PFSK-1 (cell line): ENCODE results near the gene RPS23.

ENCODE experiments used
- FOXP2 ChIP-seq: optimal IDR thresholded peaks from 2 replicates; pipeline ENCODE3; 2011; ENCODE audit warnings: borderline replicate concordance, control low read depth, inconsistent platforms; ENCODE audit not compliant: insufficient read depth; ENCODE audit errors: extremely low read length, extremely low read depth
- POLR2AphosphoS5 ChIP-seq: IDR thresholded peaks from 2 replicates; pipeline ENCODE4 v1.6.1; 2012; ENCODE audit warnings: low read depth, mild to moderate bottlenecking, control low read depth, low read length, moderate library complexity
- REST ChIP-seq, 2 experiments: IDR thresholded peaks; 2 replicates each; pipeline versions ENCODE4 v1.6.1 to v1.8.0; 2011 to 2012; ENCODE audit warnings: low read depth in 2 of 2, low read length in 2 of 2, control low read depth in 1 of 2, inconsistent platforms in 1 of 2, mild to moderate bottlenecking in 1 of 2, moderate library complexity in 1 of 2; ENCODE audit not compliant: insufficient read depth in 1 of 2
- SIN3A ChIP-seq: IDR thresholded peaks from 2 replicates; pipeline ENCODE4 v1.6.1; 2012; ENCODE audit warnings: mild to moderate bottlenecking, low read length, moderate library complexity, borderline replicate concordance; ENCODE audit not compliant: insufficient read depth
- TAF1 ChIP-seq: IDR thresholded peaks from 2 replicates; pipeline ENCODE4 v1.6.1; 2012; ENCODE audit warnings: low read length, control low read depth, borderline replicate concordance; ENCODE audit not compliant: insufficient read depth

Gene RPS23

GRCh38 chr5:82257729-82258128, 20.4 kb downstream of the RPS23 start:
- TF ChIP-seq POLR2AphosphoS5 (no peak), SIN3A (no peak), TAF1 (no peak), FOXP2 (no peak), REST (IDR thresholded peaks at IDR 0.05; ENCODE audit: insufficient read depth in 1 of 2, low read depth in 2 of 2, low read length in 2 of 2) (no peak)

DNA sequence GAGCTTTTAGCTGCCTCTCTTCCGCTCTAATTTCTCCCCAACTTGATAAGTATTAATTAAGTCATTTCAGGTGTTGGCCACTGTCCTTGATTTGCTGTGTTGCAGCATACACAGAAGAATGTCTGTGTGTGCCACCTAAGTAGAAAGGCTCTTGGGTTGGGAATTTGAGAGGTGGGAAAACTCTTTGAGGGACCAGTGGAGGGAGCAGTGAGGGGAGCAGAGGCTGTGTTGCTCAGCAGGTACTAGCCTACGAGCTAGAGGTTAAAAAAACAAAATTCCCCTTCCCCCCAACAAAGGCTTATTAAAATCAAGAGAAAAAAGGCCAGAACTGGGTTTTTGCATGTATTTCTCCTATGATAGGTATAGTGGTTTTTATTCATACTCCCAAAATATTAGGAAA, 20.9 kb downstream of the RPS23 start:
- TF ChIP-seq FOXP2 (no peak), POLR2AphosphoS5 (no peak), REST (IDR thresholded peaks at IDR 0.05; ENCODE audit: insufficient read depth in 1 of 2, low read depth in 2 of 2, low read length in 2 of 2) (no peak), SIN3A (no peak), TAF1 (no peak)

- no peak for TF ChIP-seq REST (IDR thresholded peaks at IDR 0.05; ENCODE audit: insufficient read depth in 1 of 2, low read depth in 2 of 2, low read length in 2 of 2)
- no peak for TF ChIP-seq TAF1
- no peak for TF ChIP-seq SIN3A
- no peak for TF ChIP-seq POLR2AphosphoS5
- TF ChIP-seq FOXP2: no peak
Measured at GRCh38 chr5:82255844-82256243, 22.3 kb downstream of the RPS23 start.

- no peak for TF ChIP-seq REST (IDR thresholded peaks at IDR 0.05; ENCODE audit: insufficient read depth in 1 of 2, low read depth in 2 of 2, low read length in 2 of 2)
Measured at GRCh38 chr5:82252744-82253143, 25.4 kb downstream of the RPS23 start.

GRCh38 chr5:82246960-82247574, 31.1 kb downstream of the RPS23 start:
- TF ChIP-seq REST (IDR thresholded peaks at IDR 0.05; ENCODE audit: insufficient read depth in 1 of 2, low read depth in 2 of 2, low read length in 2 of 2) (no peak), FOXP2 (no peak), SIN3A (no peak), POLR2AphosphoS5 (no peak), TAF1 (no peak)
